RWPE1 (cell line): Measurements from ENCODE around the gene TRNP1.

ENCODE experiments used
- CTCF ChIA-PET: fragments of 350-600 bp; sonication (Branson Sonifier 250); formaldehyde crosslinking; extraction: SDS; loops from one replicate; lab custom pipeline; 2021; lab: Yijun Ruan, JAX
- POLR2A ChIA-PET: fragments of 400-600 bp; formaldehyde crosslinking; extraction: SDS; loops from one replicate; lab custom pipeline; 2020; ENCODE audit warnings: antibody characterized with exemption; ENCODE audit not compliant: low non-redundant PET; lab: Yijun Ruan, JAX
- DNase-seq: peaks from one replicate; pipeline ENCODE4 v3.0.0; 2012; ENCODE audit warnings: low spot score
- H3K27ac ChIP-seq: fragments of 450-650 bp; 2 replicates; pipeline ENCODE4 v1.5.1; 2017
- CTCF ChIP-seq: fragments of 450-650 bp; conservative IDR thresholded peaks from 2 replicates; pipeline ENCODE4 v1.5.1; 2017; ENCODE audit warnings: low read depth, mild to moderate bottlenecking

Gene TRNP1

GRCh38 chr1:26998429-26999300, 5.2 kb downstream of the TRNP1 start:
- TF ChIP-seq CTCF = no peak
- POLR2A ChIA-PET = interaction anchor here (1.0 to 2.8 kb wide), 3 partner anchors 11 to 38 kb away, joined by 3 to 21 read pairs (median 4); partner anchors contain the start of gene KDF1
- peak overlapping the region; percentile 99 for H3K27ac ChIP-seq
- peak; percentile 93 for DNase-seq
- CTCF ChIA-PET = interaction anchor here (0.6 to 3.1 kb wide), 18 partner anchors 8 to 1574 kb away, joined by 3 to 26 read pairs (median 5); partner anchors contain the start of gene TENT5B

GRCh38 chr1:26999440-26999987, 6.0 kb downstream of the TRNP1 start:
- peak; percentile 95 for DNase-seq
- H3K27ac ChIP-seq = peak overlapping the region; percentile 99
- no peak for TF ChIP-seq CTCF
- POLR2A ChIA-PET = interaction anchor here (0.6 to 1.1 kb wide), 2 partner anchors 12 to 39 kb away, joined by 3 read pairs; partner anchors contain the start of gene KDF1
- CTCF ChIA-PET = interaction anchor here (0.6 to 0.9 kb wide), 2 partner anchors 17 to 56 kb away, joined by 3 to 5 read pairs; no protein-coding TSS in a partner anchor

GRCh38 chr1:27000090-27000816, 6.8 kb downstream of the TRNP1 start:
- TF ChIP-seq CTCF = no peak
- ChIA-PET CTCF (interaction anchor here (0.6 to 0.9 kb wide), 2 partner anchors 16 to 46 kb away, joined by 3 to 5 read pairs; no protein-coding TSS in a partner anchor), POLR2A (no interaction called here)
- H3K27ac ChIP-seq = peak overlapping the region; percentile 99
- DNase-seq = no peak

- ChIA-PET POLR2A (no interaction called here), CTCF (interaction anchor here (0.6 kb wide), 2 partner anchors 9 to 45 kb away, joined by 3 read pairs; no protein-coding TSS in a partner anchor)
- no peak for TF ChIP-seq CTCF
These were observed 7.4 kb downstream of the TRNP1 start for GRCh38 chr1:27000817-27001460.

GRCh38 chr1:27001570-27002360, 8.3 kb downstream of the TRNP1 start:
- CTCF ChIA-PET = interaction anchor here (0.6 kb wide), 1 partner anchor 8 kb away, joined by 3 read pairs; no protein-coding TSS in a partner anchor

More at GRCh38 chr1:27000817-27001460, 7.4 kb downstream of the TRNP1 start:
- no peak for DNase-seq
- H3K27ac ChIP-seq = peak overlapping the region; percentile 99

More at GRCh38 chr1:27001570-27002360, 8.3 kb downstream of the TRNP1 start:
- H3K27ac ChIP-seq = peak overlapping the region; percentile 99
- POLR2A ChIA-PET = no interaction called here
- DNase-seq = no peak
- no peak for TF ChIP-seq CTCF
